Astrocyte of the spinal cord (primary cell): ENCODE measurements around the gene TGM2.

Experiments used
- DNase-seq: peaks from one replicate; pipeline ENCODE4 v3.0.0; 2011; ENCODE audit warnings: low read depth, low spot score
- H3K4me3 ChIP-seq: 2 replicates; pipeline ENCODE4 v1.5.1; 2011; ENCODE audit warnings: low read depth, mild to moderate bottlenecking, low read length, moderate library complexity
- CTCF ChIP-seq: IDR thresholded peaks from 2 replicates; pipeline ENCODE4 v1.5.1; 2012; ENCODE audit warnings: low read depth, mild to moderate bottlenecking, low read length, inconsistent platforms
- in situ Hi-C: cut with HindIII; loops from 2 replicates; pipeline ENCODE4 v1.10.0; 2017; ENCODE audit warnings: low sequenced_read_pairs

The TGM2 gene

GRCh38 chr20:38165089-38165965, at the start of gene TGM2:
TGM2 (minus strand) TSS chr20:38165270; CDS start chr20:38165198, 72 bp downstream.
- TF ChIP-seq CTCF, result peak; percentile 82
- peak; percentile 67 for DNase-seq
- in situ Hi-C loops, result no loop called here
- peak within 1 kb of the TSS; percentile 44 for H3K4me3 ChIP-seq

DNA sequence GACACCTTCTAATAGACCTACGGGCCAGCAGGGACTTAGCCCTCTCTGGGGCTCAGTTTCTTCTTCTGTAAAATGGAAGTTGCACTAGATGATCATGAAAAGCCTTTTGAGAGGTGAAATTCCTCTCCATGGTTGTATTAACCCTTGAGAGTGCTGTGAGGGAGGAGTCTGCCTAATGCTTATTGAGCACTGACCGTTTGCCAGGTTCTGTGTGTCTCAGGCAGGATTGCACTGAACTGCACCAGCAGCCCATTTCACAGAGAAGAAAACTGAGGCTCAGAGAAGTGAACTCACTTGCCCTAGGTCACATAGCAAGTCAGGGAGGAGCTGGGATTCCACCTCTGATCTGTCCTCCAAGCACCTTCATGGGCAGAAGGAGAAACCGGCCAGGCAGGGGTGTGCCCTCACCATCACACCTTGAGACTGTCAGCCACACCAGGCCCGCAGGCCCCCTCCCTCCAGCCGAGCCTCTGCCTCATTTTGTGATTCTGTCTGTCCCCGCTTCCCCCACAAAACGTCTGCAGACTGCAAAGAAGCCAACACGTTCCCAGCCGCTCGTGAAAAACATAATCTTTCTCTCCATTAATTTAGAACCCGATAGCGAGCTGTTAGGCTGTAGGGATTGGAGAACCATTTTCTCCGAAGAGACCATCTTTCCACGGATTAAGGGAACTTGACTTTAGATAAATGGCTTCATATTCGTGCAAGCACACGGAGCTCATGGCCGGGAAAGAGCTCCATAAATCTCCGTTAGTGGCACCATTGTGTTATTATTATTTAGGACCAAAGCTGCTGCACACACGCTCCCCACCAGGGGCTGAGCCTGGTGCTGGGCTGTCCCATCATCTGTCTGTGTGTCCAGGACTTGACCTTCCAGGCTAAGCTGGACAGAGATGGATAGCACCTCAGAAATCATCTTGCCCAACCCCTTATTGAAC, 49.5 kb upstream of the TGM2 start:
- H3K4me3 ChIP-seq, result no peak overlapping the region
- DNase-seq, result no peak
- in situ Hi-C loops, result no loop called here
- peak; percentile 27 for TF ChIP-seq CTCF

DNA sequence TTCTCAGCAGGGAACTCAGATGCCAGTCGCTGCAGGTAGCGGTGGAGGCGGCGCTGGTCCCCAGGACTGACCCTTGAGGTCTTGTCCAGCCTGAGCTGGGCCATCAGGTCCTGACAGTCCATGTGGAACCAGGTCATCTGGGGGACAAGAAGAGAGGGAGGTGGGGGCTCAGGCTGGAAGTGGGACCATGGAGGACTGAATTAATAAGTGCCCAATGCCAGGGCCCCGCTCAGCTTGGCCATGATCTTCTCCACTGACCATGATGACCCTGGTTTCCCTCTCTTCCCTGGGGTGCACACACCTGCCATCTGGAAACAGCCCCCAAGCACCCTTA, 48.5 kb upstream of the TGM2 start:
- no peak for TF ChIP-seq CTCF
- no peak overlapping the region for H3K4me3 ChIP-seq
- DNase-seq, result no peak
- in situ Hi-C loops, result no loop called here

- TF ChIP-seq CTCF, result no peak
- DNase-seq, result no peak
- H3K4me3 ChIP-seq, result no peak overlapping the region
- in situ Hi-C loops, result no loop called here
Measured at GRCh38 chr20:38212806-38213606, 47.9 kb upstream of the TGM2 start.

GRCh38 chr20:38211200-38212097, 46.4 kb upstream of the TGM2 start:
- no peak overlapping the region for H3K4me3 ChIP-seq
- in situ Hi-C loops, result no loop called here
- TF ChIP-seq CTCF, result no peak
- no peak for DNase-seq
